Hepatocyte (in vitro differentiated cells): ENCODE results near the gene TXNRD2.

Experiments
- EZH2 ChIP-seq: fragments of 200-600 bp; sonication (generic); IDR thresholded peaks from 2 replicates; pipeline ENCODE4 v1.6.1; 2016; ENCODE audit warnings: antibody characterized with exemption, mild to moderate bottlenecking, borderline replicate concordance
- EZH2phosphoT487 ChIP-seq: fragments of 200-600 bp; sonication (generic); IDR thresholded peaks from one replicate; pipeline ENCODE4 v1.6.1; 2018; ENCODE audit warnings: antibody characterized with exemption, mild to moderate bottlenecking, low read depth, moderate library complexity; ENCODE audit not compliant: unreplicated experiment, severe bottlenecking
- TF ChIP-seq, protein P1 (sequence below): fragments of 200-600 bp; sonication (generic); IDR thresholded peaks from 2 replicates; pipeline ENCODE4 v1.5.1; 2016; ENCODE audit warnings: antibody characterized with exemption, mild to moderate bottlenecking; ENCODE audit not compliant: poor library complexity

DNA sequence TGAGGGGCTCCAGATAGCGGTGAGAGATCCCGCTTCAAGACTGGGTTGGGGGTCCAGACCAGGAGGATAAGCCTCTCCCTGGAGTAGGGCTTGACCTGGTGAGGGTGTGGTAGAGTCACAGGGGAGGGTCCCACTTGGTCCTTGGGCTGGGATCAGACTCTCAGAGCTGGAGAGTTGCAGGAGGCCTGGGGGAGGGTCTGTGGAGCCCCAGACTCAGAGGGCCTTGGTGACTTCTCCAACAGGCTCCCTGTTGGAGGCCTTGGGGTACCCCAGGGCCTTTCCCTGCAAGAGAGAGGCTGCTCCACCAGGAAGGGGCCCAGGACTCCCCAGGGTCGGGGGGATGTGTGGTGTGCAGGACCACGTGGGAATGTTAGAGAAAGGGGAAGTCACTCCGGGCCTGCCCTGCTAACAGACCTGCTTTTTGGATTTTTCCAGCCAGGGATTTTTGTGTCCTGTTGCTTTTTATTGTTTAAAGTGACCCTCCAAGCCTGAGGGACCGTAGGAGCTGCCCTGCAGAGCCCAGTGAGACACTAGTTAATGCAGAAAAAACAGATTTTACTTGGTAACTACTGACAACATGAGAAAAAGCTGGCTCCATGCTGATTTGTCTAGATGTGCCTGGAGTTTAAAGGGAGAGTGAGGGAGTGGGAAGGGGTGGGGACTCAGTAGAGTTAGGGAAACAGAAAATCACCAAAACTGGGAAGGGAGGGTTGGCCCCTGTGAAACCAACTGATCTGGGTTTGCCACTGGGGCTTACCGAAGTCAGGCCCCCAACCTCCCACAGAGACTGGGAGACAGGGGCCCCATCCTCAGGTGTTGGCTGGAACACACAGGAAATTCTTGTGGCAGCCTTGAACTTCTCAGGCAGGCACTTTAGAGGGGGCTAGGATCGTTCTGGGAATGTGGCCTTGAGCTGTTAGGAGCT, 801 bp upstream of the TXNRD2 start:
- TF ChIP-seq, protein P1, sequence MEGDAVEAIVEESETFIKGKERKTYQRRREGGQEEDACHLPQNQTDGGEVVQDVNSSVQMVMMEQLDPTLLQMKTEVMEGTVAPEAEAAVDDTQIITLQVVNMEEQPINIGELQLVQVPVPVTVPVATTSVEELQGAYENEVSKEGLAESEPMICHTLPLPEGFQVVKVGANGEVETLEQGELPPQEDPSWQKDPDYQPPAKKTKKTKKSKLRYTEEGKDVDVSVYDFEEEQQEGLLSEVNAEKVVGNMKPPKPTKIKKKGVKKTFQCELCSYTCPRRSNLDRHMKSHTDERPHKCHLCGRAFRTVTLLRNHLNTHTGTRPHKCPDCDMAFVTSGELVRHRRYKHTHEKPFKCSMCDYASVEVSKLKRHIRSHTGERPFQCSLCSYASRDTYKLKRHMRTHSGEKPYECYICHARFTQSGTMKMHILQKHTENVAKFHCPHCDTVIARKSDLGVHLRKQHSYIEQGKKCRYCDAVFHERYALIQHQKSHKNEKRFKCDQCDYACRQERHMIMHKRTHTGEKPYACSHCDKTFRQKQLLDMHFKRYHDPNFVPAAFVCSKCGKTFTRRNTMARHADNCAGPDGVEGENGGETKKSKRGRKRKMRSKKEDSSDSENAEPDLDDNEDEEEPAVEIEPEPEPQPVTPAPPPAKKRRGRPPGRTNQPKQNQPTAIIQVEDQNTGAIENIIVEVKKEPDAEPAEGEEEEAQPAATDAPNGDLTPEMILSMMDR = no peak
- TF ChIP-seq EZH2 = no peak
- no peak for TF ChIP-seq EZH2phosphoT487
